Skeletal muscle cell (primary cell): Measurements from ENCODE around the gene ANKH.

Source experiments
- DNase-seq: peaks from one replicate; pipeline ENCODE4 v3.0.0-alpha.2; 2010; ENCODE audit warnings: low read depth
- H3K4me3 ChIP-seq: 2 replicates; pipeline ENCODE4 v1.5.1; 2011; ENCODE audit warnings: low read depth, mild to moderate bottlenecking, control low read depth, low read length, moderate library complexity

The ANKH gene

GRCh38 chr5:14679595-14679994 lies 192.0 kb downstream of the ANKH start:
- DNase-seq: no peak
- no peak overlapping the region for H3K4me3 ChIP-seq

- no peak overlapping the region for H3K4me3 ChIP-seq
- no peak for DNase-seq
Measured at GRCh38 chr5:14678773-14679334, 192.7 kb downstream of the ANKH start.

DNA sequence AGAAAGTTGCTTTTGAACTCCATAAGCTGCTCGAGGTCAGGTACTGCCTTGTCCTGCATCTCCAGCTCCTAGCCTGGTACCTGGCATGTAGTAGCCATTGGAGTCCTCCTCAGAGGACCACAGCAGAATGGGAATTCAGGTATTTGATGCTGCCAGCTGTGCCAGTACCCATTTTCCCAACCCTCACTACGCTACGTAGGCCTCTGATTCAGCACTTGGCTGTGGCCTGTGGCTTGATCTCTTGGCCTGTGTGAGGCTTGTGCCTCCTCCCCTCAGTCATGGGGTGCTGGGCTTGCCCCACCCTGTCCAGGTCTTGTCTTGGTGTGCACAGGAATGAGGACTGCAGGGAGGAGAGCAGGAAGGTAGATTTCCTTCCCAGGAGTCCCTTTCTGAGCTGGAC lies 195.3 kb downstream of the ANKH start:
- no peak for DNase-seq
- H3K4me3 ChIP-seq: no peak overlapping the region

- no peak for DNase-seq
- H3K4me3 ChIP-seq: no peak overlapping the region
Measured at GRCh38 chr5:14675865-14676300, 195.7 kb downstream of the ANKH start.

- H3K4me3 ChIP-seq: no peak overlapping the region
Measured at GRCh38 chr5:14674983-14675854, 196.4 kb downstream of the ANKH start.

DNA sequence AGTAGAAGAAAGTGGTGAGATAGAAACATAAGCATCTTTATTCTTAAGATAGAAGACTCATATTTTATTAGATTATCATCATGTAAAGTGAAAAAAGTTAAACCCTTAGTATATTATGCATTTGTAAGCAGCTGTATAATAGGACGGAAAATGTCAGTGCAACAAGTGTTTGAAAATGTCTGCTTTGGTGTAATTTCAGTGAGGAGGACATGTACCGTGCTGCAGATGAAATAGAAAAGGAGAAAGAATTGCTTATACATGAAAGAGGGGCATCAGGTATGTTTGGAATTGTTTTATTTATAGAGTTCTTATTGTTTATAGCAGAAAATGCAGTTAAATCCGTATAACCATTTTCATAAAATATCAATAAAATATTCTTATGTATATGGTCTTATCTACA lies 198.1 kb downstream of the ANKH start:
- no peak for DNase-seq
- no peak overlapping the region for H3K4me3 ChIP-seq

More at GRCh38 chr5:14674983-14675854, 196.4 kb downstream of the ANKH start:
- no peak for DNase-seq

DNA sequence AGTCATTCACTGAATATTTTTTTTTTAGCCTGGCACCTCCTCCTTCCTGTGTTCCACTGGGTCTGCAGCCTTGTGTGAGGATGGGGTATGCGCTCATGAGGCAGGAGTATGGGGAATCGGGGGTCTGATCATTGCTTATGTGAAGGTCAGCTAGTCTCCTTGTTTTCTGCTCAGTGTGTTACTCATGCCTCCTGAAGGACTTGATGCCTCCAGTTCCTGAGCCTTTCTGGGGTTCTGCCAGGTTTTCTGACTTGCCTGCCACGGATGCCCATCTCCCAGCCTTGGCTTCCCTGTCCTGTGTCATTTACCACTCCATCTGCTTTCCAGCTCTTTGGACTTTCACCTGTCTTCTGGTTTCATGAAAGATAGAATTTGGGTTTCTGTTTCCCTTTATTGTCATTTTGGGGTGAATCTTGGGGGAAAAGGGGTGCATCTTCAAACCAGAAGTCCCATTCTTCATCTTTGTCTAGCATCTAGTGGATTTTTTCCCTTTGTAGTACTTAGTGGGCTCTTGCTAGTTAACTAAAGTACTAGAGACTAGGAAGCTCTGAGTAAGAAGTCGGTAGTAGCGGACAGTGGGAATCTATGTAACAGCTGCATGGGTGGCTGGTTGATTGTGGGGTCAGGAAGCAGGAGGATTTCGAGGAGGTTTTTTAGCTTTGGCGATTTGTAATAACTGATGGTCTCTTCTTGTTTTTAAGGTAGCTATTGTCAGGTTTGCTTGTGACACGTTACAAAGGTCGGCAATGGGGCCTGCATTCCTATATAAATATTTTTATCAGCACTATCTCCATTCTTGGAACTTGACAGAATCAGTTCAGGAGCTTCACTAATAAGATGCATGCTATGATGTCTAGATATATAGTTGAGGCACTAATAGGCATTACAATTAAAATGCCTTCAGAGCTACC lies 198.8 kb downstream of the ANKH start:
- DNase-seq: no peak
- H3K4me3 ChIP-seq: no peak overlapping the region

DNA sequence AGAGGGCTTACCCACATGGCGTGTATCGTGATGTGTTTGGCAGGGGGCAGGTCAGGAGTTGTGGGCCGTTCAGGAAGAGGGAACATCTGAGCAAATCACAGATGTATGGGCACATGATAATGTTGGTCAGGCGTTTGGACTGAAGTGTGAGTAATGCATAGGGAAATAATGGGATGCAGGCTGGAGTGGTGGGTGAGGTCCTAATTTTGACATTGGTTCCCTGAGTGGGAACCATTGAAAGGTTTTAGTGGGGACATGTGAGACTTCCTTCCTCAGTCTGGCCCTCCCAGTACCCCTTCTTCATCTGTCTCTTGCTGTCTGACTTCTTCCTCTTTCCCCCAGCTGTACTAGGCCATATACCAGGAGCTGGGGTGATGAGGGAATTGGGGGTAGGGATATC lies 199.5 kb downstream of the ANKH start:
- no peak for DNase-seq
- H3K4me3 ChIP-seq: no peak overlapping the region

GRCh38 chr5:14671414-14671813 lies 200.2 kb downstream of the ANKH start:
- H3K4me3 ChIP-seq: no peak overlapping the region
- DNase-seq: no peak

DNA sequence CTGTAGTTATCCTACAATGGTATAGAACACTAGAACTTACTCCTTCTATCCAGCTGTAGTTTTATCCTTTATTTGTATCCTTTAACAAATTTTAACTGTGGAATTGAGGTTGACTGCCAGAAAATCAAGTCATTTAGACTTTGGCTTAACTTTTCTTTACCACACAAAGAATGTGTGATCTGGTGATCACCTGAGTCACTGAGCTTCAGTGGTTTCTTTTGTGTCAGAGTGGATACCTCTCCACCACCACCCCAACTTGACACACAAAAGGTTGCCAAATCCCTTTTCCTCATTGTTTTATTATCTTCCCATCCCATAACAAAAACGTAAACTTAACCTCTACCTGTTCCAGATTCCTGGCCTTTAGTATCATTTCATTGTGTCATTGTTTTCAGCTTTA lies 201.6 kb downstream of the ANKH start:
- H3K4me3 ChIP-seq: no peak overlapping the region
- DNase-seq: no peak

DNA sequence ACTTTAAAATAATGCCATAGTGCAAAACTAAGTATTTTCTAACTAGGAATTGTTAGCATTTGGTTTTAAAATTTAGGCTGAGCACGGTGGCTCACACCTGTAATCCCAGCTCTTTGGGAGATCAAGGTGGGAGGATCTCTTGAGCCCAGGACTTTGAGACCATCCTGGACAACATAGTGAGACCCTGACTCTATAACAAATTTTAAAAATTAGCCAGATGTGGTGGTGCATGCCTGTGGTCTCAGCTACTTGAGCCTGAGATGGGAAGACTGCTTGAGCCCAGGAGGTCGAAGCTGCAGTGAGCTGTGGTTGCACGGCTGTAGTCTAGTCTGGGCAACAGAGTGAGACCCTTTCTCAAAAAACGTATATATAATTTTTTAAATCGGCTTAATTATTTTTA lies 202.2 kb downstream of the ANKH start:
- H3K4me3 ChIP-seq: no peak overlapping the region
- DNase-seq: no peak

DNA sequence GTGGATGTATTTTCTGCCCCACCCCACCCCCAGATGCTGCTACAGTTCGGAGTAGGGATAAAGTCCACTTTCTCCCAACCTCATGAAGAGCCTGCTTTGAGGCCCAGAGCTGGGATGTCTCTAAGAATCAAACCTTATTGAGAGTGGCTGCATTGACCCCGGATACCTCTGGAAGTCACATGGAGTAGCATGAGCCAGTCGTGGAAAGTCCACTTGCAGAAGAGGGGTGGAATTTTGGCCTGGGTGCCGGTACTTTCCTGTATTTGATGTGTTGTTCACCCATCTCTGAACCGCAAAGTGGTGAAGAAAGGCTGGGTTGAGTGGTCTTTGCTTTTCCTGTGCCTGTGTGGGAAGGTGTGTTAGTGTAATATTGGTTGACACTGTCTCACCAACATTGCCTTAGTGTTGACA lies 203.4 kb downstream of the ANKH start:
- no peak for DNase-seq
- H3K4me3 ChIP-seq: no peak overlapping the region

DNA sequence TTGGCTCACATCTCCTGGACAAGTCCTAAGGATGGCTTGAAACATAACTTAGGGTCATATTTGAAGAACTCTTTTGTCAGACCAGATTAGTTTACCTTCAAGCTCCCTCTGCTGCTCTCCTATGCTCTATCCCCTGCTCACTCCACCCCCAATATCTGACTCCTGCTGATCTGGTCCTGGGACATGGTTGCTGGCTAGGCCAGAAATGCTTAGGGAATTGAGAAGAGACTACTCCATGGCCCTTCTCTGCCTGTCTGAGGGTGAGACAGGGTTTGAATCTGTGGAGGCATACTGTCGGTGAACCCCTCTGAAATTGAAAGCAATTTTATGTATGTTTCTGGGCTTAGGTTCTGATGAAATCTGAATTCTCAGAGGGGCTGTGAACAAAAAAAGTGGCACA lies 203.8 kb downstream of the ANKH start:
- no peak overlapping the region for H3K4me3 ChIP-seq
- no peak for DNase-seq

DNA sequence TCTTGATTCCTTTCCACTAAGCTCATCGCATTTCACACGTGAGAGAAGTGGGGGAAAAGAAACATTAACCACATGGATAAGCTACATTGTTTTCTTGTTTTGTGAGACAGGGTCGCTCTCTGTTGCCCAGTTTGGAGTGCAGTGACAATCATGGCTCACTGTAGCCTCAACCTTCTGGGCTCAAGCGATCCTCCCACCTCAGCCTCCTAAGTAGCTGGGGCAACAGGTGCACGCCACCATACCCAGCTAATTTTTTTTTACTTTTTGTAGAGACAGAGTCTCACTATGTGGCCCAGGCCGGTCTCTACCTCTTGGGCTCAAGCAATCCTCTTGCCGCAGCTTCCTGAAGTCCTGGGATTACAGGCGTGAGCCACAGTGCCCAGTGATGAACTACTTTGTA lies 204.3 kb downstream of the ANKH start:
- DNase-seq: no peak
- no peak overlapping the region for H3K4me3 ChIP-seq

DNA sequence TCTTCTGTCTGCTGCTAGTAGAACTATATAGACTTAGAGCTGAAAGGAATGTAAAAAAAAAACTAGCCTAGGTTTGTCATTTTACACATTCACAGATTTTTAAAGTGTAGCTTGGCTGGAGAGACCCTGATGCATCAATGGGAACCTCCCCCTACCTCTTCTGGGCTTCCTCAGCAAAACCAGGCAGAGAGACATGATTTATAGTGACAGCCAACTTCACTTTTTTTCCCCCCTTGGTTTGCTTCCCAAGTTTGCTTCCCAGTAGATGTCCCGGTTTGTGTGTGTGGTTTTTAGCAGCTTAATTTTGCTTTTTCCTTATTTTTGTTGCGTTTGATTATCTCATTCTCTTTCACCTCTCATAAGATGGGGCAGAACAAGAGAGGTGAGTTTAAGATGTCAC lies 205.2 kb downstream of the ANKH start:
- no peak for DNase-seq
- no peak overlapping the region for H3K4me3 ChIP-seq

- no peak for DNase-seq
- H3K4me3 ChIP-seq: peak overlapping the region; percentile 71
Measured at GRCh38 chr5:14665949-14666348, 205.6 kb downstream of the ANKH start.

- no peak for DNase-seq
- H3K4me3 ChIP-seq: peak overlapping the region; percentile 71
Measured at GRCh38 chr5:14665101-14665822, 206.3 kb downstream of the ANKH start.

GRCh38 chr5:14664270-14665100 lies 207.1 kb downstream of the ANKH start, which contains the start of gene OTULIN:
Gene OTULIN, plus strand, starts transcription at chr5:14664718. Its CDS starts 108 bp downstream, at chr5:14664826.
- peak; percentile 65 for DNase-seq
- peak within 1 kb of the TSS; percentile 71 for H3K4me3 ChIP-seq
